ENCODE measurements around the gene LTBP3.

LTBP3 gene

GRCh38 chr11:65493367-65494176 lies 64.6 kb downstream of the LTBP3 start:
- H3K27me3 ChIP-seq (ENCODE audit: low read length) = no peaks in the 10 kb centered on the region
- no peak for TF ChIP-seq CTCF (IDR thresholded peaks at IDR 0.05; ENCODE audit: insufficient read depth, low read length, poor library complexity, severe bottlenecking)
- no peaks in the 10 kb centered on the region for H3K9me2 ChIP-seq (replicated peaks; ENCODE audit: insufficient read depth, low read length)
- no peak overlapping the region for H3K4me3 ChIP-seq (ENCODE audit: insufficient read depth, low read length, poor library complexity, severe bottlenecking)
- H3K27ac ChIP-seq (ENCODE audit: low read depth, low read length) = no peak overlapping the region
- no peaks in the 10 kb centered on the region for H4K20me1 ChIP-seq (ENCODE audit: low read depth, low read length)
- H3F3A ChIP-seq (ENCODE audit: insufficient read depth) = peaks cover 18% of the 10 kb centered on the region
- no peaks in the 10 kb centered on the region for H3K79me2 ChIP-seq (ENCODE audit: insufficient read depth, low read length)
- H2AFZ ChIP-seq (ENCODE audit: low read depth, low read length, severe bottlenecking) = no peak overlapping the region
- H3K9ac ChIP-seq (ENCODE audit: low read length) = no peak overlapping the region
- no peak overlapping the region for H3K4me2 ChIP-seq (ENCODE audit: low read depth, low read length, poor library complexity, severe bottlenecking)
- H3K36me3 ChIP-seq (ENCODE audit: low read length) = no peaks in the 10 kb centered on the region
- H3K9me3 ChIP-seq (ENCODE audit: insufficient read depth, low read length) = no peaks in the 10 kb centered on the region

- peaks cover 10% of the 10 kb centered on the region for H3F3A ChIP-seq (ENCODE audit: insufficient read depth)
- H3K9me3 ChIP-seq (ENCODE audit: insufficient read depth, low read length) = no peaks in the 10 kb centered on the region
- no peak overlapping the region for H3K4me2 ChIP-seq (ENCODE audit: low read depth, low read length, poor library complexity, severe bottlenecking)
- TF ChIP-seq CTCF (IDR thresholded peaks at IDR 0.05; ENCODE audit: insufficient read depth, low read length, poor library complexity, severe bottlenecking) (no peak), EZH2phosphoT487 (conservative IDR thresholded peaks at IDR 0.05; ENCODE audit: low read length) (no peak)
- no peaks in the 10 kb centered on the region for H3K27me3 ChIP-seq (ENCODE audit: low read length)
- H3K36me3 ChIP-seq (ENCODE audit: low read length) = no peaks in the 10 kb centered on the region
- H3K4me3 ChIP-seq (ENCODE audit: insufficient read depth, low read length, poor library complexity, severe bottlenecking) = no peak overlapping the region
- no peaks in the 10 kb centered on the region for H3K79me2 ChIP-seq (ENCODE audit: insufficient read depth, low read length)
- no peak overlapping the region for H2AFZ ChIP-seq (ENCODE audit: low read depth, low read length, severe bottlenecking)
- H3K9ac ChIP-seq (ENCODE audit: low read length) = no peak overlapping the region
- no peaks in the 10 kb centered on the region for H4K20me1 ChIP-seq (ENCODE audit: low read depth, low read length)
- no peaks in the 10 kb centered on the region for H3K9me2 ChIP-seq (replicated peaks; ENCODE audit: insufficient read depth, low read length)
- no peak overlapping the region for H3K27ac ChIP-seq (ENCODE audit: low read depth, low read length)
These were observed 65.4 kb downstream of the LTBP3 start for GRCh38 chr11:65492637-65493366.

GRCh38 chr11:65492387-65492636 lies 65.8 kb downstream of the LTBP3 start:
- Histone ChIP-seq H2AFZ (ENCODE audit: low read depth, low read length, severe bottlenecking) (no peak overlapping the region), H3K9ac (ENCODE audit: low read length) (no peak overlapping the region), H3K27ac (ENCODE audit: low read depth, low read length) (no peak overlapping the region), H3K79me2 (ENCODE audit: insufficient read depth, low read length) (no peaks in the 10 kb centered on the region), H4K20me1 (ENCODE audit: low read depth, low read length) (no peaks in the 10 kb centered on the region), H3K4me3 (ENCODE audit: insufficient read depth, low read length, poor library complexity, severe bottlenecking) (no peak overlapping the region), H3F3A (ENCODE audit: insufficient read depth) (0 out of 2 replicates have a peak, but pooled peaks cover 8% of the 10 kb centered on the region), H3K36me3 (ENCODE audit: low read length) (no peaks in the 10 kb centered on the region), H3K9me3 (ENCODE audit: insufficient read depth, low read length) (no peaks in the 10 kb centered on the region), H3K9me2 (replicated peaks; ENCODE audit: insufficient read depth, low read length) (no peaks in the 10 kb centered on the region), H3K27me3 (ENCODE audit: low read length) (no peaks in the 10 kb centered on the region), H3K4me2 (ENCODE audit: low read depth, low read length, poor library complexity, severe bottlenecking) (no peak overlapping the region)
- TF ChIP-seq CTCF (IDR thresholded peaks at IDR 0.05; ENCODE audit: insufficient read depth, low read length, poor library complexity, severe bottlenecking) = no peak
- no peak for TF ChIP-seq EZH2phosphoT487 (conservative IDR thresholded peaks at IDR 0.05; ENCODE audit: low read length)
